Activated CD4-positive, alpha-beta T cell treated with anti-CD3 and anti-CD28 coated beads for 48 hours (primary cell): ENCODE data around the gene TNFRSF8.

Experiments
- DNase-seq: peaks from one replicate; pipeline ENCODE4 v3.0.0-alpha.2; 2020

Gene TNFRSF8

DNA sequence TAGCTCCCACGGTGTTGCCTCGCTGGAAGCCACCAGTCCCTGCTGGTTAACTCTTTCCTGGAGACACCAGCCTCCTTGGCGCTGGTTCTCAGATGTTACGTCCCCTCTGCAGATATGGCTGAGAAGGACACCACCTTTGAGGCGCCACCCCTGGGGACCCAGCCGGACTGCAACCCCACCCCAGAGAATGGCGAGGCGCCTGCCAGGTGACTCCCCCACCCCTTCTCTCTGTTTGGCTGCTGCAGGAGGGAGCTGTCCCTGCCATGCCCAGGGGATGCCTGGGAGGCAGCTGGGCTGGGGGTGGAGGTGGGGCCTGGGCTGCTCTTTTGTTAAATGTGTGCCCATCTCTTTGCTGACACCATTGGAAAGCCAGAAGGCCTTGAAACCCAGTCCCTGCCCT is 60.1 kb downstream of the TNFRSF8 start:
- no peak for DNase-seq

DNA sequence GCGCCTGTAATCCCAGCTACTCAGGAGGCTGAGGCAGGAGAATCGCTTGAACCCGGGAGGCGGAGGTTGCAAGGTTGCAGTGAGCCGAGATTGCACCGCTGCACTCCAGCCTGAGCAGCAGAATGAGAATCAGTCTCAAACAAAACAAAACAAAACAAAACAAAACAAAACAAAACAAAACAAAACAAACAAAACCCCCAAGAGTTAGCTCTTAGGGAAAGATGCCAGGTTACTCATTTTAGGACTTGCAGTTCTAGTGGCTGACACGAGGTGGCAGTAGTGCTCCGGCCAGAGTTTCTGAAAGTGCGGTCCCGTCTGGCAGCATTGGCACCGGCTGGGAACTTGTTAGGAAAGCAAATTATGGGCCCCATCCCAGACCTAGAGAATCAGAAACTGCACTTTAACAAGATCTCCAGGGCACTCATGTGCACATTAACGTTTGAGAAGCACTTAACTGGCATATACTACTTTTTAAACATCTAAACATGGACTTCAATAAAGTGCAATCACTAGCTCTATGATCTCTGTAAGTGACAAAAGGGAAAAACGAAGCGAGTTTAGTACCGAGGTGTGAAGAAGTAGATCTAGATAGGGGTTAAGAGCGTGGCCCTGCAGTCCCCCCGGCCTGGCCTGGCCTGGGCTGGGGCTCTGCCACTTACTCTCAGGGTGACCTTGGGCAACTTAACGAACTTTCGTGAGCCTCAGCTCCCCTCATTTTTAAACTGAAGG is 61.8 kb downstream of the TNFRSF8 start:
- DNase-seq: peak; percentile 84

DNA sequence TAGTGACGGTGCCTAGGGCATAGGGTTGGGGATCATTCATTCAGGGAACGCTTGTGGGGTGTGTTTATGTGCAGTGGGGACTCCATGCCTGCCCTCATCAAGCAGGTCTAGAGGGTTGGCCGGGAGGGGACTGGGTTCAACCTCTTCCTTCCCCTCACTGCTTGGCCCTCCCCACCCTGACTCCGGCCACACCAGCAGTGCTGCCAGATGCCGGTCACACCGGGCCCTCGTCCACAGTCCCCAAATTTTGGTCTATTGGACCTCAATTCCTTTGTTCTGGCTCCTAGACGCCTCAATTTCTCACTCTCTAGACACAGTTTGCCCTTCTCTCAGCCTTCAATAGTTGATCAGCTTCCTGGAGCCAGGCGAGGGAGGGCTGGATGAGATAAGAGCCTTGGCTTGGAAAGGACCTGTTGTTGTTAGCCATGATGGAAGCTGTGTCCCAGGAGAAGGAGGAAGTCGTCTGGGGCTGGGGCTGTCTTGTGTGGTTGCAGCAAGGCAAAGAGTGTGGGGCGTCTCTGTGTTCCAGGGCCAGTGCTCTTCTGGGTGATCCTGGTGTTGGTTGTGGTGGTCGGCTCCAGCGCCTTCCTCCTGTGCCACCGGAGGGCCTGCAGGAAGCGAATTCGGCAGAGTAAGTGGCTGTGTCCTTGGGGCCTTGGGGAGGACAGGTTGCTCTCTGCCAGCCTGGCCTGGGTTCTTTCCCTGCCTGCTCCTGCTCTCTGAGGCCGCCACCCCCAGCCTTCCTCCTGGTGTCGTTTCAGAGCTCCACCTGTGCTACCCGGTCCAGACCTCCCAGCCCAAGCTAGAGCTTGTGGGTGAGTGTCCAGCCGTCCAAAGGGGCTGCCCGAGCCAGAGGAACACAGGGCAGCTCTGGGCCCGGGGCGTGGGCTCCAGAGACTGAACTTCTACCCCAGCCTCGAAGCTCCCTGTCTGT is 62.6 kb downstream of the TNFRSF8 start:
- no peak for DNase-seq

DNA sequence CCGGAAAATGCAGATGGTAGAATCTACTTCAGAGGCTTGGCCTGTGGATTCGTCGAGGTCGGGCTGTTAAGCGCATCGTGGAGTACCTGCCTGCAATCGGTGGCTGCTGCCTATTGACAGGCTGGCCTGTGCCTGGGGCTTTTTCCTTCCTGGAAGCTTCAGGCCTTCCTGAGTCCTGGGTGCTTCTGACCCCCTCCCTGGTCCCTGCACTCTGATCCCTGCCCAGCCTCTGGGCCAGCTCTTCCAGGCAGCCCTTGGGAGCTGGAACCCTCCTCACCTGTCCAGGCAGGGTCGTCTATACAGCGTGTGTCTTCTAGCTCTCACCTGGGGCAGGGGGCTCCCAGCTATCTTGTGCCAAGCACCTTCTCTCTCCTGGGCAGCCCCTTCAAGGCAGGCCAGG is 63.7 kb downstream of the TNFRSF8 start:
- DNase-seq: no peak

DNA sequence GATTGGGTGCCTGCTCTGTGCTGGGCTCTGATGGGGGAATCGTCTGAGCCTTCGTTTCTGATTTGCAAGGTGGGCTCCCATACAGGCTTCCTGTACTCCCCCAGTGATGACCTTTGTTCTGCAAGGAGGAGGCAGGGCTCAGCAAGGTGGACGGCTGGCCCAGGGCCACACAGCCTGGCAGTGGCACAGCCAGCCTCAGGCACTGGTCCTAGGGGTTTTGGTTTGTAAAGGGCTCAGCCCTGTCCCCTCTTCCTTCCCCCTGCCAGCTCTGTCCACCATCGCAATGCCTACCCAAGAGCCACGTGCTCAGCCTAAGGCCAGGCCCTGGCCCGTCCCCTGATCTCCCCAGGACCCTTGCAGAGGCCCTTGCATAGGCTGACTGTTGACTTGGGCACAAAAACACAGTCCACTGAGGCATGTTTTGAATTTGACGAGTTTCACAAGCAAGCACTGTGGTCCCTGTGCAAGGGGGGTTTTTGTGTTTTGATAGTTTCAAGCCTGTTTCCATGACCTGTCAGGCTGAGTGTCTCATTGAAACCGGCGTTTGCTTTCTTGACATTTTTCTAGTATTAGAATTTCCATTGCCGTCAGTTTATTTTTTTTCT is 64.2 kb downstream of the TNFRSF8 start:
- peak; percentile 60 for DNase-seq

DNA sequence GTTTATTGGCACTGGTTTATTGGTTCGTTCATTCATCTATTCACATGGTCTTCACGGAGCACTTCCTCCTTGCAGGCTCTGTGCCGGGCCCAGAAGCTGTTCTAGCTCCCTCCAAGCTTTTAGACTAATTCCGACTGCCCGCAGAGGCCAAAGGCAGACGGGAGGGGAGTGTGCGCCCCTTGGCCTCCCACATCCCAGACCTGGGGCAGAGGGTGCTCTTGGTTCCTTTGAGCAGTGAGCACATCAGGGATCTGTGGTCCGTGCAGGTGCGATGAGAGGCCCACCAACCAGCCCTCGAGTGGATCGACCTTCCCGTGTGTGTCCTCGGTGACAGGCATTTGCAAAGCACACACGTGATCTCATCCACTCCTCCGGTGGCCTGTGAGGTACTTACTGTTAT is 65.0 kb downstream of the TNFRSF8 start:
- no peak for DNase-seq

DNA sequence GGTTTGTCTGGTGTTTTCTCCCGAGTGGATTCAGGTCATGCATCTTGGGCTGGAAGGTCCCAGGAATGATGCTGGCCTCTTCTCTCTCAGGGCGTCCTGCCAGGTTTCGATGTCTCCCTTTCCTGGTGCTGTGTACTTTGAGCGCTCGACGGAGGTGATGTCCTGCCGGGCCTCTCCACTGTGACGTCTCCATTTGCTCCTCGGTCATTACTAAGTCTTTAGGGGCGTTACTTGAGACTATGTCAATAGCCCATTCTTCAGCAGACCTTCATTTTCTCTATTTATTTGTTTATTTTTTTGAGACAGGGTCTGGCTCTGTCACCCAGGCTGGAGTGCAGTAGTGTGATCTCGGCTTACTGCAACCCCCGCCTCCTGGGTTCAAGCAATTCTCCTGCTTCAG is 66.5 kb downstream of the TNFRSF8 start:
- DNase-seq: no peak

DNA sequence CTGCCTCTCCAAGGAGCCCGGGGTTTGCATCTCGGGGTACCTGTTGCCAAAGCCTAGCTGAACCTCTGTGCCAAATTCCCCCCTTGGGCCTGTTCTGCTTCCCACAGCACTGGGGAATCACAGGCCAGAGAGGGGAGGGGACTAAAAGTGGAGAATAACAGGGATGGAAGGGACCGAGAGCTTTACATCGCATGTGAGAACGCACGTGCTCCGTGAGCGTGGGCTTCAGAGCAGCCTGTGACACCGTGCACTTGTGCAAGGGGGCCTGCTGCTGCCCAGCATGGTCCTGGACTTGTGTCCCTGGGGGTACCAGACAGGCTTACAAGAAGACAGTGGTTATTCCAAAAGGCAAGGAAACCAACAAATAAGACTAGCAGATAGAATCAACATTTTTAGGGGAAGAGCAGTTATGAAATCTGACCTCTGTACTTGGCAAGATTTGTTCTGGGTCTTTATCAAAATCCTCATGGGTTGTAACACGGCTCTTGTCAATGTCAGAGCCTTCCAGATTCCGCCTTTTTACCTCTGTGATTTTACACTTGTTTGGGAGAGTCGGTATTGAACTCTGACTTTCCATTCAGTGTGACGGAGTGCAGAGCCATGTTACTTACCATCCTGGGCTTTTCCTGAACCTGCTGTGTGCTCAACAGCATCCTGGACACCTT is 67.5 kb downstream of the TNFRSF8 start:
- no peak for DNase-seq

DNA sequence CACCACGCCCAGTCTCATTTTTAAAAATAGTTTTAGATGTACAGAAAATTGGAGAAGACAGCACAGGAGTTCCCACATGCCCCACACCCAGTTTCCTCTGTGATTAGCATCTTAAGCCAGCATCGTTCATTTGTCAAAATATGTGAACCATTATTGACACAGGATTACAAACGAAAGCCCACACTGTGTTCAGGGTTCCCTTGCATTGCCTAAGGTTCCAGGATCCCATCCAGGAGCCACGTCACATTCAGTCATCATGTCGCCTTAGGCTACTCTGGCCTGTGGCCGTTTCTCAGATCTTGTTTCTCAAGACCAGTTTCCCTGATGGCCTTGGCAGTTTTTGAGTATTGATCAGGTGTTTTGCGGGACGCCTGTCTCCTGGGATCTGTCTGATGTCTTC is 69.0 kb downstream of the TNFRSF8 start:
- DNase-seq: no peak

DNA sequence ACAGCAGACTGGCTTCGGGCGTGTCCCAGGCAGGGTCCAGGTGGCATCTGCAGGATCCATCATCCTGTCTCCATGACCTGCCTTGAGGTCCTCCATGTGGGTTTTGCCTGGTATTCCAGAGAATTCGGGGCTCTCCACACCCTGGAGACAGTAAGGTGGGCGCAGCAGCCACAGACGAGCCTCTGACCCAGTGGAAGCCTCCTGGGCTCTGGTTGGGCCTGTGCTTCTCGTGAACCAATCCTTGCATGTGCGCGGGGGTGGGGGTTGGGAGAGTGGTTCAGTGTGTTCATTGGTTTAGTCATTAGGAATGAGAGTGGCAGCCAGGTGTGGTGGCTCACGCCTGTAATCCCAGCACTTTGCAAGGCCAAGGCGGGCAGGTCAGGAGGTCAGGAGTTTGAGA is 71.6 kb downstream of the TNFRSF8 start:
- no peak for DNase-seq

DNA sequence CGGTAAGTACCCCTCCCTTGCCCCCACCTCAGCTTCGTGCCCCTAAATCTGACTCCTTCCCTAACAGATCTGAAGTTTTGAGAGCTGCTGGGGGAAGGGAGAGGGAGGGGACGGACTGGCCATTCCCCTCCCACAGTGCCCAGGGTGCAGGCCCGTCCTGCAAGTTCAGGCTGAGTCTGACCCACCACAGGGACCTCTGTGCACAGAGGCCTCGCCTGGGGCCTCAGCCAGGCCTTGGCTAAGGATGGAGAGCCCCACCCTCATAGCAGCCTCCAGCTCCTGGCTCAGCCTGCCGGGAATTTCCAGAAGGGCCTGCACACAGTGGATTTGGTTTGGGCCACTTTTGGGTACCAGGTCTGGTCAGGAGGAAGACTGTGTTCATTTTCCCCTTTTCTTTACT is 72.5 kb downstream of the TNFRSF8 start:
- DNase-seq: no peak

DNA sequence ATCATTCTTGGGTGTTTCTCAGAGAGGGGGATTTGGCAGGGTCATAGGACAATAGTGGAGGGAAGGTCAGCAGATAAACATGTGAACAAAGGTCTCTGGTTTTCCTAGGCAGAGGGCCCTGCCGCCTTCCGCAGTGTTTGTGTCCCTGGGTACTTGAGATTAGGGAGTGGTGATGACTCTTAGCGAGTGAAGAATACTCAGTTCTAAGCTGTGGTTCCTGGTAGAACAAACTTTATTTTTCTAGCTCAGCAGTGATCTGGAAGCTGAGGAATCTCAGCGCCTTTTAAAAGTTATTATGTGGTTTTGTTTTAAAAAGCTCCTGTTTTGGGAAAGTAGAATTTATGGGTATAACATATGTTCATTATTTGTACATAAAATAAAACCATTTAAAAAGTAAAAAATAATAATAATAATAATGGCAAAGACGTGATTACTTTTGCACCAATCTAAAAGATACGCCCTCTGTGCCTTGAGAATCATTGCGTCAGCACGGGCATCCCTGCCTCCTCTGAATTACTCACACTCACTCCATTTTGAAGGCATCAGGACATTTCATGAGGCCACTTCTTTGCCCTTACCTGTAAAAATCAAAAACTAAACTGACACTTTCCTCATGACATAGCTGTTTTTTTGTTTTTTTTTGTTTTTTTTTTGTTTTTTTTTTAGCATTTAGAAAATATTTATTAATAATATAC is 74.0 kb downstream of the TNFRSF8 start:
- no peak for DNase-seq

DNA sequence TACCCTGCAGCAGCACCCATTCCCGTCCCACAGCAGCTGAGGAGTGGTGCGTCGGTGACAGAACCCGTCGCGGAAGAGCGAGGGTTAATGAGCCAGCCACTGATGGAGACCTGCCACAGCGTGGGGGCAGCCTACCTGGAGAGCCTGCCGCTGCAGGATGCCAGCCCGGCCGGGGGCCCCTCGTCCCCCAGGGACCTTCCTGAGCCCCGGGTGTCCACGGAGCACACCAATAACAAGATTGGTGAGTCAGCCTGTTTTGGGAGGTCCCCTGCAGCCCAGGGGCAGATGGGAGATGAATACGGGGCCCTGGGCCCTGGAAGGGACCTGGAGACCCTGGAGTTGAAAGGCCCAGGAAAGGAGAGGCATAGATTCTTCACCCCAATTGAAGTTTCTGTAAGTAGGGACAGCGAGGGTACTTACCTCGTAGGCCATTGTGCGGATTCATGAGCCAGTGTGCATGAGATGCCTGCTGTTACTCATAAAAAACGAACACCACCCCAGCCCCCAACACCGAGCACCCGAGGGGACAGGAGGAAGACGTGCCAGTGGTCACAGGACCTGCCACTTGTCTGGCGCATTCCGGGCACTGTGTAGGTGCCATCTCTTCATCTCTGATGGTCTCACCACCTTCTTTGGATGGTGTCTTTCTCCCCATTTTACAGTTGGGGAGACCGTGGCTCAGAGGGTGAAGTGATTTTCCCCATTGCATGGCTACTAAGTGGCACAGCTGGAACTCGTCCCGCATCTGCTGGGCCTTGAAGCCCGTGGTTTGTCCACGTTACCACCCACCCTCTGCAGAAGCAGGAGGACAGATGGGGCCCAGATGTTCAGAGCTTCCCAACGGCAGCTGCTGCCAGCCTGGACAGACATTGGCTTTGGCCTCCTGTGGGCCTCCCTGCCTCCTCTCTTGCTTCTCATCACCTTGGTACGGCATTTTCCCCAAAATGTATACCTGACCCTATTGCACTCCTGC is 75.4 kb downstream of the TNFRSF8 start:
- DNase-seq: no peak

DNA sequence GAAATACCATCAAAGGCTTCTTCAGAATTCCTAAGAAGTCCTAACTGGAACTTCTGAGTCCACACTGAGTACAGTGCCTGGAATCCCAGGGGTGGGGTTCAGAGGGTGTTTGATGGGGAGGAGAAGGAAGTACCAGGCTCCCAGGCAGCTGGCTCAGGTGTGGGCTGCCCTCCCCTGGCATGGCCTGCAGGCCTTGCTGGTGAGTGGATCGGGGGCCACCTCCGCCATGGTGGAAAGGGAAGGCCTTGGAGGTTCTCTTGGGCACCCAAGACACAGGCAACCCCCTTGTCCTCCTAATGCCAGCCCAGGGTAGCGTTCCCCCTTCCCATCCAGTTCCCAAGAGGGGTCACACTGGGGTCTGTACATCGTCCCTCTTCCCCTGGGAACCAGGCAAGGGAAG is 76.9 kb downstream of the TNFRSF8 start:
- DNase-seq: no peak

DNA sequence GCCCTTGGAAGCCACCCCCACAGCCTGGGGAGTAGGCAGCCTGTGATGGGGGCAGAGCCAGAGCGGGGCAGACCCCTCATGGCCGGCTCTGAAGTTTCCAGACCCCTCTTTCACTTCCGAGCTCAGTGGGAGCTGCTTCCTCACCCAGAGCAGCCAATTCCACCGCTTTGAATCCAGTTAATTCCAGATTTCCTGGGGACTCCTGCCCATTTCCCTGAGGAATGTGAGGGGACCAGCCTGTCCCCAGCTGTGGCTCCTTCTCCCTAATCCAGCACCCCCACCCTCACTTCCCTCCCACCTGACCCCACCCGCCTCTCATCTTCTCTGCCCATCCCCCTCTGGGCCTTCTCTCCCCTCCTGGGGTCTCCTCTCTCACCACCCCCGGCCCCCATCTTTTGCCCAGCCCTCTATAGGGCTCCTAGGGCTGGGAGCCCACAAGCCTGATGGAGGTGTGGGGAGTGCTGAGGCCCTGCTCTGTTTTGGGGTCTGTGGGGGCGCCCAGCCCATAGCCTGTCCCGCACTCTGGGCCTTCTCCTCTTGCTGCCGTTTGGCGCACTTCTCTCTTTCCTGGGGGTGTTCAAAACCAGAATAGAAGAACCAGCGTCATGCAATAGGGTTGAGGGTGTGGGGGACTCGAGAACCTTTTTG is 77.5 kb downstream of the TNFRSF8 start:
- no peak for DNase-seq

DNA sequence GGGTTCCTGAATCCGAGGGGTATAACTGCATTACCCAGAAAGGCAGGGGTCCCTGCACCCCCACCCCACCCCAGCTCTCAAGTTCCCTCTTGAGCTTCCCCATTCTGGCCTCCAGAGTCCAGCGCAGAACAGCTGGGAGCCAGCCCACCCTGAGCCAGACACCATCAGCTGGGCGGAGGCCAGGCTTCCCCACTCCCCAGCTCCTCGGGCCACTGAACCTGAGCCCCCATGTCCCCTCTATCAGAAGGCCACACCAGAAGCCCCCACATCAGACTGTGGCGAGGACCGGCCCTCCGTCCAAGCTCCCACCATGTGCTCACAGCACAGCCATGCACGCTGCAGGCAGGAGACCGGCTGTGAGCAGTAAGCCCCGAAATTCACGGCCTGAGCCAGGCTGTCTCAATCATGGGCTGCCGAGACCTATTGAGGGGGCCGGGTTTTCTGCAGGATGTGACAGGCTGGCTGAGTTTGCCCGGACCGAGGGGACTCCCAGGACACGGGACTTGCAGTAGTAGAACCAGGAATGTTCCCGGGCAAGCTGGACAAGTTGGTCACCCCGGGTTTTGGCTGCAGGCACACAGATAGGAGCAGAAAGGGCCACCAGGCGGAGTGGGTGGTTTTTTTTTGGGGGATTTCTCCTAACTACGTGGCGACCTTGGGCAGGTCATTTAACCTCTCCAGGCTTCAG is 78.2 kb downstream of the TNFRSF8 start:
- DNase-seq: no peak

DNA sequence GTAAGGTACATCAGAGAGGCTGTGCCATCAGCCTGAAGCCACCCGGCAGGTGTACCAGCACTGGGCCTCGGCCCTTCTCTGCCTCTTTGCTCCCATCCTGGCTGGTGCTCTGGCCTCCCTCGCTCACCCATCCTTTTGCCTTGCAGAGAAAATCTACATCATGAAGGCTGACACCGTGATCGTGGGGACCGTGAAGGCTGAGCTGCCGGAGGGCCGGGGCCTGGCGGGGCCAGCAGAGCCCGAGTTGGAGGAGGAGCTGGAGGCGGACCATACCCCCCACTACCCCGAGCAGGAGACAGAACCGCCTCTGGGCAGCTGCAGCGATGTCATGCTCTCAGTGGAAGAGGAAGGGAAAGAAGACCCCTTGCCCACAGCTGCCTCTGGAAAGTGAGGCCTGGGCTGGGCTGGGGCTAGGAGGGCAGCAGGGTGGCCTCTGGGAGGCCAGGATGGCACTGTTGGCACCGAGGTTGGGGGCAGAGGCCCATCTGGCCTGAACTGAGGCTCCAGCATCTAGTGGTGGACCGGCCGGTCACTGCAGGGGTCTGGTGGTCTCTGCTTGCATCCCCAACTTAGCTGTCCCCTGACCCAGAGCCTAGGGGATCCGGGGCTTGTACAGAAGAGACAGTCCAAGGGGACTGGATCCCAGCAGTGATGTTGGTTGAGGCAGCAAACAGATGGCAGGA is 79.2 kb downstream of the TNFRSF8 start:
- no peak for DNase-seq

DNA sequence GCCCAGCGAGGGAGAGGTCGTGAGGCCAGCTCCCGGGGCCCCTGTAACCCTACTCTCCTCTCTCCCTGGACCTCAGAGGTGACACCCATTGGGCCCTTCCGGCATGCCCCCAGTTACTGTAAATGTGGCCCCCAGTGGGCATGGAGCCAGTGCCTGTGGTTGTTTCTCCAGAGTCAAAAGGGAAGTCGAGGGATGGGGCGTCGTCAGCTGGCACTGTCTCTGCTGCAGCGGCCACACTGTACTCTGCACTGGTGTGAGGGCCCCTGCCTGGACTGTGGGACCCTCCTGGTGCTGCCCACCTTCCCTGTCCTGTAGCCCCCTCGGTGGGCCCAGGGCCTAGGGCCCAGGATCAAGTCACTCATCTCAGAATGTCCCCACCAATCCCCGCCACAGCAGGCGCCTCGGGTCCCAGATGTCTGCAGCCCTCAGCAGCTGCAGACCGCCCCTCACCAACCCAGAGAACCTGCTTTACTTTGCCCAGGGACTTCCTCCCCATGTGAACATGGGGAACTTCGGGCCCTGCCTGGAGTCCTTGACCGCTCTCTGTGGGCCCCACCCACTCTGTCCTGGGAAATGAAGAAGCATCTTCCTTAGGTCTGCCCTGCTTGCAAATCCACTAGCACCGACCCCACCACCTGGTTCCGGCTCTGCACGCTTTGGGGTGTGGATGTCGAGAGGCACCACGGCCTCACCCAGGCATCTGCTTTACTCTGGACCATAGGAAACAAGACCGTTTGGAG is 80.0 kb downstream of the TNFRSF8 start:
- no peak for DNase-seq

DNA sequence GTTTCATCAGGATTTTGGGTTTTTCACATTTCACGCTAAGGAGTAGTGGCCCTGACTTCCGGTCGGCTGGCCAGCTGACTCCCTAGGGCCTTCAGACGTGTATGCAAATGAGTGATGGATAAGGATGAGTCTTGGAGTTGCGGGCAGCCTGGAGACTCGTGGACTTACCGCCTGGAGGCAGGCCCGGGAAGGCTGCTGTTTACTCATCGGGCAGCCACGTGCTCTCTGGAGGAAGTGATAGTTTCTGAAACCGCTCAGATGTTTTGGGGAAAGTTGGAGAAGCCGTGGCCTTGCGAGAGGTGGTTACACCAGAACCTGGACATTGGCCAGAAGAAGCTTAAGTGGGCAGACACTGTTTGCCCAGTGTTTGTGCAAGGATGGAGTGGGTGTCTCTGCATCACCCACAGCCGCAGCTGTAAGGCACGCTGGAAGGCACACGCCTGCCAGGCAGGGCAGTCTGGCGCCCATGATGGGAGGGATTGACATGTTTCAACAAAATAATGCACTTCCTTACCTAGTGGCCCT is 80.6 kb downstream of the TNFRSF8 start:
- no peak for DNase-seq
